GM06990 (cell line): Measurements from ENCODE around the gene CPSF7.
A peak's percentile ranks its signal among the peaks of the same experiment; 100 is the strongest.
"Not testable (repeated sequence)": the region's sequence is repeated elsewhere in the genome, so short reads cannot be mapped to it uniquely, and the experiment has no call there.

Experiments
- DNase-seq: peaks from one replicate; pipeline ENCODE4 v3.0.0-alpha.2; 2011; ENCODE audit not compliant: insufficient read length; ENCODE audit errors: extremely low read depth
- H3K27me3 ChIP-seq: replicated peaks from 2 replicates; pipeline ENCODE4 v1.6.0; 2011; ENCODE audit warnings: low read length; ENCODE audit not compliant: control insufficient read depth, insufficient read depth
- H3K36me3 ChIP-seq: 2 replicates; pipeline ENCODE4 v1.5.1; 2011; ENCODE audit warnings: low read length; ENCODE audit not compliant: control insufficient read depth, insufficient read depth
- H3K4me3 ChIP-seq: replicated peaks from 2 replicates; pipeline ENCODE4 v1.5.1; 2011; ENCODE audit warnings: low read depth, mild to moderate bottlenecking, control low read depth, low read length
- TF ChIP-seq, protein P1 (sequence below): IDR thresholded peaks from 2 replicates; pipeline ENCODE4 v1.5.1; 2011; ENCODE audit warnings: low read length, control low read depth, mild to moderate bottlenecking, inconsistent platforms; ENCODE audit not compliant: insufficient read depth, poor library complexity, severe bottlenecking

The CPSF7 gene

DNA sequence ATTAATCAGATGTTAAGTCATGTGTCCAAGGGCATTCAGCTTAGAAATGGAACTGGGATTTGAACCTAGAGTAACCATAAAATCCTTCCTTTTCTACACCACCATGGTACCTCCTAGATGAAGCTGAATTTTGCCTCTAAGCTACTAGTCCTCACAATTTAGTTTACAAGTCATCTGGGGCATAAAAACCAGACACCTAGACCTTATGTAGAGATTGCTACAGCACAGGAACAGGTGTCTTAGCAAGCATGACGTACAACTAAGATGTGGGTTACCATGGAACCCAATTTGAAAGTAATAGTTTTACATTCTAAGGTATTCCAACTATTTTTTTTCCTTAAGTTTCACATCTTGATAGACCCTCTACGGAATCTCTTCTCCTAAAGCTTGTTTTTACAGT lies 28.2 kb downstream of the CPSF7 start:
- Histone ChIP-seq H3K4me3 (no peak overlapping the region), H3K36me3 (peaks cover 26% of the 10 kb centered on the region), H3K27me3 (no peaks in the 10 kb centered on the region)
- TF ChIP-seq, protein P1, sequence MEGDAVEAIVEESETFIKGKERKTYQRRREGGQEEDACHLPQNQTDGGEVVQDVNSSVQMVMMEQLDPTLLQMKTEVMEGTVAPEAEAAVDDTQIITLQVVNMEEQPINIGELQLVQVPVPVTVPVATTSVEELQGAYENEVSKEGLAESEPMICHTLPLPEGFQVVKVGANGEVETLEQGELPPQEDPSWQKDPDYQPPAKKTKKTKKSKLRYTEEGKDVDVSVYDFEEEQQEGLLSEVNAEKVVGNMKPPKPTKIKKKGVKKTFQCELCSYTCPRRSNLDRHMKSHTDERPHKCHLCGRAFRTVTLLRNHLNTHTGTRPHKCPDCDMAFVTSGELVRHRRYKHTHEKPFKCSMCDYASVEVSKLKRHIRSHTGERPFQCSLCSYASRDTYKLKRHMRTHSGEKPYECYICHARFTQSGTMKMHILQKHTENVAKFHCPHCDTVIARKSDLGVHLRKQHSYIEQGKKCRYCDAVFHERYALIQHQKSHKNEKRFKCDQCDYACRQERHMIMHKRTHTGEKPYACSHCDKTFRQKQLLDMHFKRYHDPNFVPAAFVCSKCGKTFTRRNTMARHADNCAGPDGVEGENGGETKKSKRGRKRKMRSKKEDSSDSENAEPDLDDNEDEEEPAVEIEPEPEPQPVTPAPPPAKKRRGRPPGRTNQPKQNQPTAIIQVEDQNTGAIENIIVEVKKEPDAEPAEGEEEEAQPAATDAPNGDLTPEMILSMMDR, result no peak
- no peak for DNase-seq

DNA sequence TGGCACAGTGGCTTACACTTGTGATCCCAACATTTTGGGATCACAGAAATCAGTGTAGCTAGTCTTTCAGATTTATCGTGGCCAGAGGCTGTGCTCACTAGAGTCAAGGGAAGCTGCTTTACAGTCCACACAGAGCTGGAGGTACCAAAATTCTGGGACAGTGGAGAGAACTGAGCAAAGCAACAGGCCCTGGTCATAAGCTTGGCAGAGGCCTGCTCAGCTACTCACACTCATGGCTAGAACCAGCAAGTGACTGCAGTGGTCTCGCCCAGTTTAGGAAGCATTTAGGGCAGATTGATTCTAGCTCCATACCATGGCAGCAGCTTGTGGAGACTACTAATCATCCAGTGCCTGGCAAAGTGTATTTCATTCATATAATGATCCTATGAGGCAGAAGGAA lies 28.6 kb downstream of the CPSF7 start:
- no peak for DNase-seq
- TF ChIP-seq, protein P1, result no peak
- Histone ChIP-seq H3K36me3 (peaks cover 26% of the 10 kb centered on the region), H3K27me3 (no peaks in the 10 kb centered on the region), H3K4me3 (no peak overlapping the region)

DNA sequence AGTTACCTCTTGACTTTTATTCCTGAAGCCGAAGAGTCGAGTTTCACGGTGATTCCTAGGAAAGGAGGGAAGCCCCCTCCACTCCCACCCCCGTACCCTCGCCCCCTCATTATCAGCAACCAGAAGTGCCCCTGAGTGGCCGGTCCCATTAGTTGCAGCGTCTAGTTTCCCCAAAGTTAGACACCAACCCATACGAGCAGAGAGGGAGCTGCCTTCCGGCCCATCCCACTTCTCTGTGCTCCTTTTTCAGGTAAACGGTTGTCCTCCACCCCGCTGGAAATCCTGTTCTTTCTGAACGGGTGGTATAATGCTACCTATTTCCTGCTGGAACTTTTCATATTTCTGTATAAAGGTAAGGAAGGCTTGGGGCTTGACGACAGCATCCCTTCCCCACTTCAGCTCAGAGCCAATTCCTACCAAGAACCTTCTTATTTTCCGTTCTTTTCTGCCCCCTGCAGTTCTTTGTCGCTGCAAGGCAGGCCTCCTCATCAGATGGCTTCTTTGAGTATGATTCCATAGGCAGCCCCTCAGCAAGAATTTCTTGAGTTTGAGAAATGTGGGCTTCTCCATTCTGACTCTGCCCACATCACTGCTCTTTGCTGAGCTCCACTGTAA lies 36.7 kb downstream of the CPSF7 start:
- no peak for DNase-seq
- peak overlapping the region; percentile 78 for H3K4me3 ChIP-seq
- TF ChIP-seq, protein P1, result peak; percentile 36

DNA sequence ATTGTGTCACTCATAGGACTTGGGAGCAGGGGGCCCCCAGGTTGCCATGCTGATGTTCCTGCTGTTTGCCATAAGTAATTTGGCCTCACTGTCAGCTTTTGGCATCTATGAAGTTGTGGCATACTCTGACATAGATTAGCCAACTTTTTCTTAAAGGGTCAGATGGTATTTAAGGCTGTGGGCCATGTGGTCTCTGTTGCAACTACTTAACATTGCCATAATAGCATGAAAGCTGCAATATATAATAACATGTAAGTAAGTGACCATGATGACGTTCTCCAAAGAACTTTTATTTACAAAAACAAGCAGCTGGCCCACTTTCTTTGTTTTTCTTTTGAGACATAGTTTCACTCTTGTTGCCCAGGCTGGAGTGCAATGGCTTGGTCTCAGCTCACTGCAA lies 39.6 kb downstream of the CPSF7 start:
- TF ChIP-seq, protein P1, result no peak
- no peaks in the 10 kb centered on the region for H3K27me3 ChIP-seq
- no peak for DNase-seq
- H3K36me3 ChIP-seq, result peaks cover 2% of the 10 kb centered on the region; the same call in 1 of the 2 replicates
- no peak overlapping the region for H3K4me3 ChIP-seq

More for the DNA sequence above, 36.7 kb downstream of the CPSF7 start:
- Histone ChIP-seq H3K36me3 (peaks cover 3% of the 10 kb centered on the region), H3K27me3 (no peaks in the 10 kb centered on the region)

DNA sequence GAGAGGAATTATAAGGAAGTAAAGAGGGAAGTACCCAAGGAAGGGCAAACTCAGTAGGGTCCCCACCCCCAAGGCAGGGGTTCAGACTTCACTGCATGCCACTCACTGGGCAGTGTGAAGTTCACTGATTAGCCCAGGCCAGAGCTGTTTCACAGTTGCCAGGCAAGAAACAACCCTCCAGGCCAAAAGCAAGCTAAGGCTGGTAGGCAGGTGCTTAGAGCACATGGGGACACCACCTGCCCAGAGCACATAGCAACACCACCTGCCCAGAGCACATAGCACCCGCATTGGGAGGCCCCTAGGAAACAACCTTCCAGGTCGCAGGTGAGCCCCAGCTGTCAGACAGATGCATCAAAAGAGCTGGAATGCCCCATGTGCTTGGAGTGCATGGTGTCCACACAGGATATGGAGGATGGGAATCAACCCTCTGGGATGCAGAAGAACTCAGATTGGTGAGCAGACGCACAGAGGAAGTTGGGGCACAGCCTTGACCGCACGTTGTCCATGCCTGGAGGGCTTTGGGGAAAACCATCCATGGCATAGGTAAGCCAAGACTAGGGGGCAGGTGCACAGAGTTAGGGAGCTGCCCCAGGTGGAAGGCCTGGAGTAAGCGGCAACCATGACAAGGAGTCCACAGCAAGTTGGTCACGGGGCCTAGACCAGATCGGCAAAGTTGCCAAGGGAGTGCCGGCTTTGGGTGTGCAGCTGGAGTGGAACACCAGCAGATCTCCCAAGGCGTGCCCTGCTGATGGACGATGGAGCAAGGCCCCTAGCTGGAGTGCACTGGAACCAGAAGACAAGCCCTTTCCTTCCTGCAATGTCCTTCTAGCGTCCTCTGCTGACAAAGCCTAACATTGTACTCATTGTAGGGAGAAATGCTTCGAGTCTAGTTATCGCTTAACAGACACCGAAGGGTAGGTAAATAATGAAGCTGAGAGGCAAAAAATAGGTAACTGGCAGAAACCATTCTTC lies 45.2 kb downstream of the CPSF7 start:
- TF ChIP-seq, protein P1, result peak; percentile 29
- Histone ChIP-seq H3K4me3 (no peak overlapping the region), H3K36me3 (no peaks in the 10 kb centered on the region), H3K27me3 (no peaks in the 10 kb centered on the region)
- DNase-seq, result no peak

DNA sequence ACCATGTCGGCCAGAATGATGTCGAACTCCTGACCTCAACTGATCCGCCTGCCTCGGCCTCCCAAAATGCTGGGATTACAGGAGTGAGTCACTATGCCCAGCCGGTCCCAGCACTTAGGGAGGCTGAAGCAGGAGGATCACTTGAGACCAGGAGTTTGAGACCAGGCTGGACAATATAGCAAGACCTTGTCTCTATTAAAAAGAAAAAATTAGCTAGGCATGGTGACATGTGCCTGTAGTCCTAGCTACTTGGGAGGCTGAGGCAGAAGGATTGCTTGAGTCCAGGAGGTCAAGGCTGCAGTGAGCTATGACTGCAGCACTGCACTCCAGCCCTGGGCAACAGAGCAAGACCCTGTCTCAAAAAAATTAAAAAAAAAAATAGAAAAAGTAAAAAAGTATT lies 45.9 kb downstream of the CPSF7 start:
- not testable (repeated sequence) for H3K36me3 ChIP-seq, DNase-seq, H3K27me3 ChIP-seq, H3K4me3 ChIP-seq
